Mesothelial cell of epicardium (in vitro differentiated cells): ENCODE measurements around the gene EDC3. TPM values are rescaled to one million over a fixed set of nuclear protein-coding genes. Genes with fewer than 3 reads are reported as not detected.
"Not testable (repeated sequence)": the region's sequence is repeated elsewhere in the genome, so short reads cannot be mapped to it uniquely, and the experiment has no call there.

ENCODE experiments used
- DNase-seq, 2 experiments: peaks; one replicate each; pipeline ENCODE4 v3.0.0; 2021; ENCODE audit warnings: low spot score in 2 of 2; ENCODE audit not compliant: unreplicated experiment in 2 of 2
- H3K27ac Mint-ChIP-seq: 2 replicates; pipeline ENCODE4 v1.8.0; 2021; ENCODE audit warnings: mixed read lengths
- H3K27me3 Mint-ChIP-seq: 2 replicates; pipeline ENCODE4 v1.8.0; 2021; ENCODE audit warnings: low read depth, mixed read lengths
- H3K36me3 Mint-ChIP-seq: 2 replicates; pipeline ENCODE4 v1.8.0; 2021; ENCODE audit warnings: mixed read lengths
- H3K4me1 Mint-ChIP-seq: 2 replicates; pipeline ENCODE4 v1.8.0; 2021; ENCODE audit warnings: mixed read lengths
- H3K4me3 Mint-ChIP-seq: 2 replicates; pipeline ENCODE4 v1.8.0; 2021; ENCODE audit warnings: mild to moderate bottlenecking, moderate library complexity, mixed read lengths
- H3K9me3 Mint-ChIP-seq: 2 replicates; pipeline ENCODE4 v1.8.0; 2021; ENCODE audit warnings: mixed read lengths
- total RNA-seq: library from RNA; stranded (reverse); gene quantifications from 3 replicates; pipeline ENCODE4 v1.2.1, GENCODE V29; 2021
- TF ChIP-seq, protein P1 (sequence below): fragments of 200-600 bp; sonication (generic); IDR thresholded peaks from one replicate; pipeline ENCODE4 v1.5.0; 2021; ENCODE audit warnings: antibody characterized with exemption; ENCODE audit not compliant: unreplicated experiment

EDC3 gene
- total RNA-seq, 1 donor from 2014 or later, result 69.5 TPM

DNA sequence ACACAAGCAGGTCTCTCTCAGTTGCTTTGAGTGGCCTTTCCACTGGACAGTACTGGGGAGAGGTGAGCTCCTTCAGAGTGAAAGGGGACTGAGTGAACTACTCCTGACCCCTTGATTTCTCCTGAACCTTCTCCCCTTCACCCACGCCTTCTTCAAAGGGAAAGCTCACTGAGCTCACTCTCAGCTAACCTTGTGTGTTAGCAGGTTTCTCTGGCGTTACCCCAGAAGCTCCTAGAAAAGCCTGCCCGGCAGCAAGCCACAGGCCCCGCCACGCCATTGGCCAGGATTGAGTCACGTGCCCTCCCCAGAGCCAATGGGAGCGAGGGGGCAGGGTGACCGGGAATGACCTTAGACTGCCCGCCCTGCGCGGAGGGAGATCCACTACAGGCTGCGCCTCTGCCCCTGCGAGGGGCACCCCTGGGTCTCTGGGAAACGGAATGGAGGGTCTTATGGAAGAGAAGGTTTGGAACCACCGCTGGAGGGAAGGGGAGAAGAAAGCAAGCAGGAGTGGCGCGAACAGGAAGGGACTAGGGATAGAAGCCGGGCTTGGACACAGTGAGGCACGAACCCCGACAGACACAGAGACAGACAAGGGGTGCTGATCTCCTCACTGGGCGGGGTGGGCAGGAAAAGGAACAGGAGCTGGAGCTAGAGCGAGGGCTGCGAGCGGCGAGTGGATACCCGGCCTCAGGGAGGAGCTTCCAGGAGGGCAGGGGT is 97.5 kb downstream of the EDC3 start:
- H3K9me3 Mint-ChIP-seq, result no peaks in the 10 kb centered on the region
- H3K36me3 Mint-ChIP-seq, result peaks cover 18% of the 10 kb centered on the region
- peak overlapping the region; percentile 77 for H3K27ac Mint-ChIP-seq
- H3K27me3 Mint-ChIP-seq, result no peaks in the 10 kb centered on the region
- peak overlapping the region; percentile 67 for H3K4me3 Mint-ChIP-seq
- peaks cover 9% of the 10 kb centered on the region for H3K4me1 Mint-ChIP-seq
- TF ChIP-seq, protein P1, sequence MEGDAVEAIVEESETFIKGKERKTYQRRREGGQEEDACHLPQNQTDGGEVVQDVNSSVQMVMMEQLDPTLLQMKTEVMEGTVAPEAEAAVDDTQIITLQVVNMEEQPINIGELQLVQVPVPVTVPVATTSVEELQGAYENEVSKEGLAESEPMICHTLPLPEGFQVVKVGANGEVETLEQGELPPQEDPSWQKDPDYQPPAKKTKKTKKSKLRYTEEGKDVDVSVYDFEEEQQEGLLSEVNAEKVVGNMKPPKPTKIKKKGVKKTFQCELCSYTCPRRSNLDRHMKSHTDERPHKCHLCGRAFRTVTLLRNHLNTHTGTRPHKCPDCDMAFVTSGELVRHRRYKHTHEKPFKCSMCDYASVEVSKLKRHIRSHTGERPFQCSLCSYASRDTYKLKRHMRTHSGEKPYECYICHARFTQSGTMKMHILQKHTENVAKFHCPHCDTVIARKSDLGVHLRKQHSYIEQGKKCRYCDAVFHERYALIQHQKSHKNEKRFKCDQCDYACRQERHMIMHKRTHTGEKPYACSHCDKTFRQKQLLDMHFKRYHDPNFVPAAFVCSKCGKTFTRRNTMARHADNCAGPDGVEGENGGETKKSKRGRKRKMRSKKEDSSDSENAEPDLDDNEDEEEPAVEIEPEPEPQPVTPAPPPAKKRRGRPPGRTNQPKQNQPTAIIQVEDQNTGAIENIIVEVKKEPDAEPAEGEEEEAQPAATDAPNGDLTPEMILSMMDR, result no peak
- no peak for DNase-seq

DNA sequence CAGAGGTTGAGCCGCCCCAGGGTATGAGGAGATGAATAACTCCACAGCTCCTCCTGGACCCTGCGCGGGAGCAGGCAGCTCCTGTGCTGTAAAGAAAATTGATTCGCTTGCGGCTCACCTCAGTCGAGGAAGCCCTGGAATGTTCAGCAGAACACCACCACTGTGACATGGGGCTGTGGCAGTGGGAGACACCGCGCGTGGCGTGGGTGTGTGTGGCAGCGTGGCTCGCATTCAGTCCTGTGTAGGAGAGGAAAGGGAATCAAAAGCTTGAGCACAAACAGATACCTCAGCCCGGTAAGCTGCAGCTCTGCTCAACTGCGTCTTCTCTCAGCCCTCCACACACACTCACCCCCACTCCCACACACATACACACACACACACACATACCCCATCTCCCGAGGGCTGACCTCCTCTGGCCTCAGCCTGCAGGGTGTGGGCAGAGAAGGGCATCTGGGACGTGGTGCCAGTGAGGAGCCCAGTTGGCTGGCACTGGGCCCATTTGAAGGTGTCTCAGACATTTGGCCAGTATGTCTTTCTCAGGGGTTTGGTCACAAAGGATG is 98.6 kb downstream of the EDC3 start:
- H3K36me3 Mint-ChIP-seq, result peaks cover 24% of the 10 kb centered on the region
- not testable (repeated sequence) for H3K27me3 Mint-ChIP-seq, H3K4me3 Mint-ChIP-seq, H3K27ac Mint-ChIP-seq, H3K9me3 Mint-ChIP-seq, H3K4me1 Mint-ChIP-seq, DNase-seq

DNA sequence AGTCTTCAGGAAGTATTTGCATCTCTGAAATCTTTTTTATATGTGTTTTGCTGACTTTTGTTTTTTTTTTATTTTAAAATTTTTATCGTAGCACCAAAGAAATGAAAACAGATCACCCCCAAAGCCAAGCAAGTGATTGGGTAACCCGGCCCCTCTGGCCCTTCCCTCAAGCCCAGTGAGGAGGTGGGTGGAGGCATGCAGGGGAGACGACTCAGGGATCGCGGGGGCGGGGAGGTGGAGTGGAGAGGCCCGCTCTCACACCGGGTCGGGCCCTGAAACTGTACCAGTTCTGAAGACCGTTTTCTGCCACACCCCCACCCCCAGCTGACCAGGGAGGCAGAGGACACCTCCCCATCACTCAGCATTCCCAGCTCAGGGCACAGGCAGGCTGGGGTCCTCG is 99.1 kb downstream of the EDC3 start:
- H3K27ac Mint-ChIP-seq, H3K27me3 Mint-ChIP-seq, H3K4me1 Mint-ChIP-seq, H3K9me3 Mint-ChIP-seq, DNase-seq, H3K4me3 Mint-ChIP-seq: not testable (repeated sequence)
- H3K36me3 Mint-ChIP-seq, result peaks cover 24% of the 10 kb centered on the region

DNA sequence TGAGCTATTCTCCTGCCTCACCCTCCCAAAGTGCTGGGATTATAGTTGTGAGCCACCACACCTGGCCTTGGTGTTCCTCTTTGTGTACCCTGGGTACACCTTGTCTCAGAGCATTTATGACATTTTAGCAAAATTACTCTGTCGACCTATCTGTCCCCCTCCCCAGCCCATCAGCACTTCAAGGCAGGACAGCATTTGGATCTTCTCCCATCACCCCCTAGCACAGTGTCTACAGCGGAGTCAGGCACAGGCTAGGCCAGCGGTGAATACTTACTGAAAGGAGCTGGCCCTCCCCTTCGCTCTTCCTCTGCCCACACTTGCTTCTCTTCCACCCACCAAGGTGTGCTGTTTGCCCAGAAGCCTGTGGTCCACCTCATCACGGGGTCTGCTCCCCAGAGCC is 100.6 kb downstream of the EDC3 start:
- TF ChIP-seq, protein P1, result no peak
- Mint-ChIP-seq H3K9me3 (no peaks in the 10 kb centered on the region), H3K27me3 (no peaks in the 10 kb centered on the region), H3K27ac (no peak overlapping the region), H3K4me3 (no peak overlapping the region), H3K36me3 (peaks cover 27% of the 10 kb centered on the region), H3K4me1 (peaks cover 9% of the 10 kb centered on the region)
- DNase-seq, result no peak

DNA sequence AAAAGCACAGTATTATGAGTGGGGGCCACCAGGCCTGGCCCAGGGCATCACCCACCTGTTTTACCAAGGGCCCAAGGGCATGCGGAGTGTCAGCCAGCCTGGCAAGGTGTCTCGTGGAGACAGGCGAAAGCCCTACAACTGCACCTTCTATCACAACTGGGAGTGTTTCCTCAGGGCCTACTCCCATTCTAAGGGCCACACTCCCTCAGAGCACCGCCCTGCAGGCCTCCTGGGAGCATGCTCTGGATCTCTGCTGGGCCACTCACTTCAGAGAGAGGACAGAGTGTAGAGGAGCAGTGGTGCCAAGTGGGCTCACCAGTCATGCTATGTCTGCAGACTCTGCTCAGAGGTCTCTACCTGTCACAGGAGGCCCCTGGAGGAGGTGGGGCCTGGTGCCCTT is 101.4 kb downstream of the EDC3 start:
- Mint-ChIP-seq H3K27me3 (no peaks in the 10 kb centered on the region), H3K4me3 (no peak overlapping the region), H3K27ac (no peak overlapping the region), H3K36me3 (peaks cover 30% of the 10 kb centered on the region), H3K9me3 (no peaks in the 10 kb centered on the region), H3K4me1 (peaks cover 9% of the 10 kb centered on the region)
- DNase-seq, result no peak
- TF ChIP-seq, protein P1, result no peak

DNA sequence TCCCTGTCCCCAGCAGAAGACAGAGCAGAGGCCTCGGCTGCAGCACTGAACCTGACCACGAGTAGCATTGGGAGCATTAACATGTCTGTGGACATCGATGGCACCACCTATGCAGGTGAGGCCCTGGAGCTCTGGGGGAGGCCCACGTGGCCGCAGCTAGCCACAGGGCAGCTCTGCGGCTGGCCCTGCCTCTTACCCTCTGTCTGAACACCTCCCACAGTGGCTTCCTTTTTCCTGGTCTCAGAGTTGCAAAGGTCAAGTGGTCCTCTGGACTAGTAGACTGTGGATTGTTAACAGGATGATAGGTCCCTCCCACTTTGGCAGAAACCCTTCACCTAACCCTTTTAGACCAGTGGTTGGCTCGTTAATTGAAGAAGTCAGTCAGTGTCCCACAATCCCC is 102.7 kb downstream of the EDC3 start:
- TF ChIP-seq, protein P1, result no peak
- Mint-ChIP-seq H3K9me3 (no peaks in the 10 kb centered on the region), H3K4me1 (peaks cover 14% of the 10 kb centered on the region), H3K27me3 (no peaks in the 10 kb centered on the region), H3K27ac (no peak overlapping the region), H3K4me3 (no peak overlapping the region), H3K36me3 (peaks cover 25% of the 10 kb centered on the region)
- no peak for DNase-seq
